Mesenchymal stem cell (in vitro differentiated cells and primary cell): ENCODE measurements around the gene STXBP1.
A peak's percentile ranks its signal among the peaks of the same experiment; 100 is the strongest.

Source experiments
- DNase-seq: peaks from one replicate; pipeline ENCODE4 v3.0.0-alpha.2; 2013
- H2AFZ ChIP-seq: one replicate; pipeline ENCODE4 v1.6.1; 2013; ENCODE audit warnings: low read depth, mild to moderate bottlenecking, control low read depth, inconsistent platforms, low read length, moderate library complexity
- H2AK5ac ChIP-seq: 2 replicates; pipeline ENCODE4 v1.6.1; 2013; ENCODE audit warnings: low read length, moderate library complexity, mild to moderate bottlenecking, inconsistent platforms; ENCODE audit not compliant: severe bottlenecking
- H2BK120ac ChIP-seq: one replicate; pipeline ENCODE4 v1.6.1; 2013; ENCODE audit warnings: low read depth, mild to moderate bottlenecking, inconsistent platforms, low read length, moderate library complexity
- H2BK12ac ChIP-seq, 2 experiments: one replicate each; pipeline ENCODE4 v1.6.1; 2013; ENCODE audit warnings: inconsistent platforms in 2 of 2, low read length in 2 of 2, mild to moderate bottlenecking in 2 of 2, moderate library complexity in 2 of 2, control low read depth in 1 of 2
- H2BK15ac ChIP-seq: one replicate; pipeline ENCODE4 v1.6.1; 2013; ENCODE audit warnings: mild to moderate bottlenecking, low read depth, inconsistent platforms; ENCODE audit not compliant: poor library complexity, severe bottlenecking
- H2BK5ac ChIP-seq: 2 replicates; pipeline ENCODE4 v1.6.1; 2013; ENCODE audit warnings: low read depth, mild to moderate bottlenecking, low read length, control low read depth, inconsistent platforms; ENCODE audit not compliant: poor library complexity, severe bottlenecking
- H3K14ac ChIP-seq, 2 experiments: one replicate each; pipeline ENCODE4 v1.6.1; 2013; ENCODE audit warnings: inconsistent platforms in 2 of 2, low read length in 2 of 2, control low read depth in 1 of 2, mild to moderate bottlenecking in 1 of 2, moderate library complexity in 1 of 2
- H3K18ac ChIP-seq, 2 experiments: one replicate each; pipeline ENCODE4 v1.6.1; 2013; ENCODE audit warnings: inconsistent platforms in 2 of 2, low read length in 2 of 2, control low read depth in 1 of 2, low read depth in 1 of 2, mild to moderate bottlenecking in 1 of 2
- H3K23ac ChIP-seq, 2 experiments: one replicate each; pipeline ENCODE4 v1.6.1; 2013; ENCODE audit warnings: inconsistent platforms in 2 of 2, low read length in 2 of 2, mild to moderate bottlenecking in 2 of 2, moderate library complexity in 2 of 2, control low read depth in 1 of 2
- H3K27ac ChIP-seq: 2 replicates; pipeline ENCODE4 v1.5.1; 2013; ENCODE audit warnings: mild to moderate bottlenecking, moderate library complexity, low read length, control low read depth, inconsistent platforms; ENCODE audit not compliant: poor library complexity, severe bottlenecking
- H3K27me3 ChIP-seq, 2 experiments: 2 replicates each; pipeline versions ENCODE4 v1.6.1 to v1.7.0; 2013; ENCODE audit warnings: low read length in 2 of 2, mild to moderate bottlenecking in 2 of 2, moderate library complexity in 2 of 2, control low read depth in 1 of 2, inconsistent platforms in 1 of 2; ENCODE audit not compliant: control insufficient read depth in 1 of 2, insufficient read depth in 1 of 2
- H3K36me3 ChIP-seq, 2 experiments: 2 replicates each; pipeline versions ENCODE4 v1.6.1 to v1.7.0; 2013; ENCODE audit warnings: low read length in 2 of 2, control low read depth in 1 of 2, inconsistent platforms in 1 of 2, low read depth in 1 of 2, mild to moderate bottlenecking in 1 of 2; ENCODE audit not compliant: insufficient read depth in 2 of 2, control insufficient read depth in 1 of 2
- H3K4ac ChIP-seq, 2 experiments: one replicate each; pipeline ENCODE4 v1.6.1; 2013; ENCODE audit warnings: inconsistent platforms in 2 of 2, low read length in 2 of 2, mild to moderate bottlenecking in 2 of 2, moderate library complexity in 2 of 2, control low read depth in 1 of 2, low read depth in 1 of 2
- H3K4me1 ChIP-seq: 2 replicates; pipeline ENCODE4 v1.6.1; 2013; ENCODE audit warnings: low read depth, low read length, control low read depth; ENCODE audit not compliant: control insufficient read depth, insufficient read depth
- H3K4me2 ChIP-seq: 2 replicates; pipeline ENCODE4 v1.6.1; 2013; ENCODE audit warnings: low read length, mild to moderate bottlenecking, inconsistent platforms; ENCODE audit not compliant: poor library complexity, severe bottlenecking
- H3K4me3 ChIP-seq, 2 experiments: 2 replicates each; pipeline versions ENCODE4 v1.5.1 to v1.7.0; 2013; ENCODE audit warnings: low read length in 2 of 2, mild to moderate bottlenecking in 2 of 2, control low read depth in 1 of 2, low read depth in 1 of 2; ENCODE audit not compliant: insufficient read depth in 1 of 2
- H3K79me1 ChIP-seq: replicated peaks from 2 replicates; pipeline ENCODE4 v1.6.1; 2013; ENCODE audit warnings: mild to moderate bottlenecking, control low read depth, low read length, inconsistent platforms; ENCODE audit not compliant: poor library complexity, severe bottlenecking
- H3K9ac ChIP-seq: 2 replicates; pipeline ENCODE4 v1.7.0; 2013; ENCODE audit warnings: mild to moderate bottlenecking, low read length, moderate library complexity
- H3K9me3 ChIP-seq: 2 replicates; pipeline ENCODE4 v1.7.0; 2013; ENCODE audit warnings: mild to moderate bottlenecking, low read length; ENCODE audit not compliant: control insufficient read depth
- H4K8ac ChIP-seq: one replicate; pipeline ENCODE4 v1.6.1; 2013; ENCODE audit warnings: inconsistent platforms, mild to moderate bottlenecking, low read length, moderate library complexity
- H4K91ac ChIP-seq: one replicate; pipeline ENCODE4 v1.6.1; 2013; ENCODE audit warnings: mild to moderate bottlenecking, low read length, inconsistent platforms
- WGBS: methylation state at CpG from one replicate; pipeline ENCODE4 v1.1.7; 2013; ENCODE audit warnings: mixed read lengths; 5-methylcytosine and 5-hydroxymethylcytosine counted together

Gene STXBP1

DNA sequence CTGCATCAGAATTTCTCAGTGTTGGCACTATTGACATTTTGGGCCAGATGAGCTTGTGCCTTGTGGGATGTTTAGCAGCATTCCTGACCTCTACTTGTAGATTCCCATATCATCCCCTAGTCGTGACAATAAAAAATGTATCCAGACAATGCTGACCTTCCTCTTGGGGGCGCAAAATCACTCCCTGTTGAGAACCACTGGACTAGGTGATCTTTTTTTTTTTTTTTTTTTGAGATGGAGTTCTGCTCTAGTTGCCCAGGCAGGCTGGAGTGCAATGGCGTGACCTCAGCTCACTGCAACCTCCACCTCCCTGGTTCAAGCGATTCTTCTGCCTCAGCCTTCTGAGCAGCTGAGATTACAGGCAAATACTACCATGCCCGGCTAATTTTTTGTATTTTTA is 22.6 kb downstream of the STXBP1 start:
- Histone ChIP-seq H2BK120ac (no peak overlapping the region), H3K4me2 (no peak overlapping the region), H3K79me1 (peaks cover 30% of the 10 kb centered on the region), H2BK12ac (no peak overlapping the region), H3K4me1 (peaks cover 2% of the 10 kb centered on the region), H3K4ac (no peak overlapping the region), H2AFZ (no peak overlapping the region), H3K9me3 (no peaks in the 10 kb centered on the region), H2BK15ac (no peak overlapping the region), H3K9ac (no peak overlapping the region), H3K18ac (no peak overlapping the region), H3K27me3 (no peaks in the 10 kb centered on the region), H3K36me3 (peaks cover 4 to 10% of the 10 kb centered on the region in 2 experiments), H4K8ac (no peak overlapping the region), H2BK5ac (no peak overlapping the region), H2AK5ac (no peak overlapping the region), H3K23ac (no peak overlapping the region), H3K14ac (no peak overlapping the region), H3K4me3 (no peak overlapping the region), H3K27ac (no peak overlapping the region), H4K91ac (no peak overlapping the region)
- no peak for DNase-seq
- 72% methylated on average over 4 of the region's 5 CpGs for WGBS

- Histone ChIP-seq H3K14ac (no peak overlapping the region), H3K79me1 (peaks cover 24% of the 10 kb centered on the region), H3K23ac (no peak overlapping the region), H4K8ac (no peak overlapping the region), H3K9ac (no peak overlapping the region), H3K27me3 (no peaks in the 10 kb centered on the region), H3K4me1 (no peaks in the 10 kb centered on the region), H2AK5ac (no peak overlapping the region), H3K4me2 (no peak overlapping the region), H3K27ac (no peak overlapping the region), H2BK15ac (no peak overlapping the region), H2BK12ac (no peak overlapping the region), H2AFZ (no peak overlapping the region), H3K36me3 (peaks cover 4 to 10% of the 10 kb centered on the region in 2 experiments), H2BK5ac (no peak overlapping the region), H4K91ac (no peak overlapping the region), H3K4ac (no peak overlapping the region), H3K9me3 (no peaks in the 10 kb centered on the region), H2BK120ac (no peak overlapping the region), H3K18ac (no peak overlapping the region), H3K4me3 (no peak overlapping the region)
- DNase-seq, result no peak
- 97% methylated on average over 8 of the region's 8 CpGs for WGBS
These were observed 23.2 kb downstream of the STXBP1 start for GRCh38 chr9:127635201-127635735.

DNA sequence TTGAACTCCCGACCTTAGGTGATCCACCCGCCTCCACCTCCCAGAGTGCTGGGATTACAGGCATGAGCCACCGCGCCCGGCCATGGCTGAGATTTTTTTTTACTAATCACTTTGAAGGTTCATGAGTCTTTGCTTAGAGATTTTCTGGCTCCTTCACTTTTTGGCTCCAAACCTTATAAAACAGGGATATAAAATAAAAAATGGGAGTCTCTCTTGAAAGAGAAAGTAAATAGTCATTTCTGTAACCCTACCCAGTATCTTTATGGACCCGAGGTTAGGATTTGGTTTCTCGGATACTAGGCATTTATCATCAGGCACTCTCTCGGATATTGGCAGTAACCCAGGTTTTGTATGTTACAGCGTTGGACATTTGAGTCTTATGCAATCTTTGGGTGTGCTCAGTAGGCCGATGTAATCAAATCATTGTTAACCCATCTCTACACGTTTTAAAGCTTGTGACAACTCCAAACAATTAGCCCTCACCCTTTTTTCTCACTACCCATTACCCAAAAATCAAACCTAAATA is 25.3 kb downstream of the STXBP1 start:
- Histone ChIP-seq H3K14ac (no peak overlapping the region), H3K27ac (no peak overlapping the region), H3K79me1 (peaks cover 17% of the 10 kb centered on the region), H2BK120ac (no peak overlapping the region), H2AFZ (no peak overlapping the region), H2BK12ac (no peak overlapping the region), H4K8ac (no peak overlapping the region), H4K91ac (no peak overlapping the region), H3K4me2 (no peak overlapping the region), H3K9me3 (no peaks in the 10 kb centered on the region), H3K18ac (no peak overlapping the region), H3K36me3 (peaks cover 4 to 10% of the 10 kb centered on the region in 2 experiments), H3K4me3 (peak overlapping the region in 1 of 2 experiments; percentile 22), H3K9ac (peak overlapping the region; percentile 64), H3K23ac (no peak overlapping the region), H3K27me3 (no peaks in the 10 kb centered on the region), H3K4me1 (peaks cover 3% of the 10 kb centered on the region), H2BK5ac (no peak overlapping the region), H2BK15ac (no peak overlapping the region), H3K4ac (no peak overlapping the region), H2AK5ac (no peak overlapping the region)
- peak; percentile 74 for DNase-seq
- 78% methylated on average over 6 of the region's 11 CpGs for WGBS

- H4K91ac ChIP-seq, result no peak overlapping the region
- no peak overlapping the region for H3K27ac ChIP-seq
These were observed 28.9 kb downstream of the STXBP1 start for GRCh38 chr9:127640908-127641545.

More at GRCh38 chr9:127640908-127641545, 28.9 kb downstream of the STXBP1 start:
- DNase-seq, result no peak
- no peak overlapping the region for H3K9ac ChIP-seq
- no peak overlapping the region for H3K4me3 ChIP-seq
- no peak overlapping the region for H2BK5ac ChIP-seq
- no peak overlapping the region for H3K18ac ChIP-seq
- peaks cover 6% of the 10 kb centered on the region for H3K4me1 ChIP-seq
- no peaks in the 10 kb centered on the region for H3K27me3 ChIP-seq
- H2BK15ac ChIP-seq, result no peak overlapping the region
- no peak overlapping the region for H3K14ac ChIP-seq
- no peak overlapping the region for H2AK5ac ChIP-seq
- H3K9me3 ChIP-seq, result no peaks in the 10 kb centered on the region
- H3K4ac ChIP-seq, result no peak overlapping the region
- peaks cover 12% of the 10 kb centered on the region for H3K79me1 ChIP-seq
- no peaks in the 10 kb centered on the region for H3K36me3 ChIP-seq
- H4K8ac ChIP-seq, result no peak overlapping the region
- H2AFZ ChIP-seq, result no peak overlapping the region
- no peak overlapping the region for H3K4me2 ChIP-seq
- WGBS, result 88% methylated on average over 4 of the region's 5 CpGs
- no peak overlapping the region for H2BK120ac ChIP-seq
- H3K23ac ChIP-seq, result no peak overlapping the region
- no peak overlapping the region for H2BK12ac ChIP-seq
